ENCODE measurements around the gene ANKRD28. TPM values are rescaled to one million over a fixed set of nuclear protein-coding genes. Genes with fewer than 3 reads are reported as not detected.

Gene ANKRD28
- total and polyA plus RNA-seq, 9 of the 15 experiments (the other 6 are each of a cell fraction or from before 2014, with no cell fraction given): 11.7 to 66.0 (median 36.7) TPM

- TF ChIP-seq BRF2 (IDR thresholded peaks at IDR 0.05; ENCODE audit: borderline replicate concordance, insufficient read depth, insufficient read length) (no peak), WHSC1 (IDR thresholded peaks at IDR 0.05; ENCODE audit: low read length) (no peak), SFPQ (IDR thresholded peaks at IDR 0.05; ENCODE audit: low read depth, low read length) (no peak), C11orf30 (IDR thresholded peaks at IDR 0.05; ENCODE audit: low read depth) (peak; percentile 98), ZNF609 (CRISPR knock-in tag; IDR thresholded peaks at IDR 0.05; ENCODE audit: borderline replicate concordance) (0 out of 2 replicates have a peak, but pooled peaks have one; percentile 55), RERE (CRISPR knock-in tag; IDR thresholded peaks at IDR 0.05; ENCODE audit: borderline replicate concordance) (no peak), PHTF2 (CRISPR knock-in tag; IDR thresholded peaks at IDR 0.05) (no peak), ARID2 (IDR thresholded peaks at IDR 0.05) (no peak)
- TF ChIP-seq, protein P1, sequence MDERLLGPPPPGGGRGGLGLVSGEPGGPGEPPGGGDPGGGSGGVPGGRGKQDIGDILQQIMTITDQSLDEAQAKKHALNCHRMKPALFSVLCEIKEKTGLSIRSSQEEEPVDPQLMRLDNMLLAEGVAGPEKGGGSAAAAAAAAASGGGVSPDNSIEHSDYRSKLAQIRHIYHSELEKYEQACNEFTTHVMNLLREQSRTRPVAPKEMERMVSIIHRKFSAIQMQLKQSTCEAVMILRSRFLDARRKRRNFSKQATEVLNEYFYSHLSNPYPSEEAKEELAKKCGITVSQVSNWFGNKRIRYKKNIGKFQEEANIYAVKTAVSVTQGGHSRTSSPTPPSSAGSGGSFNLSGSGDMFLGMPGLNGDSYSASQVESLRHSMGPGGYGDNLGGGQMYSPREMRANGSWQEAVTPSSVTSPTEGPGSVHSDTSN (CRISPR knock-in tag; IDR thresholded peaks at IDR 0.05; ENCODE audit: low read depth): no peak
- TF ChIP-seq, protein P1 (tag; conservative IDR thresholded peaks at IDR 0.05; ENCODE audit: low read depth): peak; percentile 79
These were observed 6.8 kb upstream of the ANKRD28 start (continued) for GRCh38 chr3:15804553-15805095.

All from K562 (cell line).